ENCODE results near the gene TMC2. TPM values are rescaled to one million over a fixed set of nuclear protein-coding genes. Genes with fewer than 3 reads are reported as not detected.

The TMC2 gene
- total and polyA plus RNA-seq, 2 of the 4 experiments (the other 2 are of a cell fraction) = not detected

- intact Hi-C loops (cut with micrococcal nuclease) (no loop called here), dilution Hi-C loops (cut with HindIII; ENCODE audit: low sequenced_read_pairs, unreplicated experiment) (no loop called here), in situ Hi-C loops (cut with MboI; ENCODE audit: low sequenced_read_pairs) (no loop called here)
- Histone ChIP-seq H3K27ac (ENCODE audit: insufficient read depth, low read length) (no peak overlapping the region), H3K9me3 (ENCODE audit: control insufficient read depth, insufficient read depth, low read length) (no peaks in the 10 kb centered on the region), H2AFZ (replicated peaks; ENCODE audit: low read length, poor library complexity) (no peak overlapping the region), H4K91ac (ENCODE audit: insufficient read depth, low read depth, low read length) (no peak overlapping the region), H4K5ac (ENCODE audit: low read depth, low read length) (no peak overlapping the region), H3K18ac (ENCODE audit: low read depth, low read length) (no peak overlapping the region), H3K36me3 (ENCODE audit: control insufficient read depth, insufficient read depth, low read length) (no peaks in the 10 kb centered on the region), H2AK5ac (ENCODE audit: low read depth, low read length) (no peak overlapping the region), H3K9me1 (ENCODE audit: insufficient read depth, low read length) (no peaks in the 10 kb centered on the region), H3K14ac (replicated peaks; ENCODE audit: low read depth, low read length) (no peak overlapping the region), H3K9ac (ENCODE audit: low read depth, low read length) (no peak overlapping the region), H3K4me1 (ENCODE audit: control insufficient read depth, insufficient read depth, low read length) (no peaks in the 10 kb centered on the region), H3K79me1 (ENCODE audit: low read depth in 1 of 2, low read length in 2 of 2) (no peaks in the 10 kb centered on the region), H3K56ac (ENCODE audit: extremely low read depth, insufficient read depth, low read length) (no peak overlapping the region), H3K4me2 (ENCODE audit: low read depth, low read length) (no peak overlapping the region), H3K23ac (ENCODE audit: low read depth, low read length) (no peak overlapping the region), H4K8ac (ENCODE audit: low read depth in 2 of 2, low read length in 2 of 2) (no peak overlapping the region), H2BK15ac (ENCODE audit: low read depth, low read length) (no peak overlapping the region), H2BK120ac (ENCODE audit: low read depth, low read length) (no peak overlapping the region), H2BK20ac (ENCODE audit: low read depth, low read length) (no peak overlapping the region), H3K4me3 (ENCODE audit: insufficient read depth, low read depth, low read length) (no peak overlapping the region), H2AK9ac (replicated peaks; ENCODE audit: low read depth, low read length, poor library complexity) (no peak overlapping the region), H2BK5ac (ENCODE audit: low read depth, low read length, poor library complexity, severe bottlenecking) (no peak overlapping the region), H3K27me3 (ENCODE audit: control insufficient read depth, insufficient read depth, low read length) (peaks cover 32% of the 10 kb centered on the region), H4K20me1 (ENCODE audit: insufficient read depth, low read length) (no peaks in the 10 kb centered on the region), H3K4ac (ENCODE audit: low read depth, low read length) (no peak overlapping the region)
- no peak for TF ChIP-seq FOS (IDR thresholded peaks at IDR 0.05; ENCODE audit: low read depth, low read length)
- TF ChIP-seq CHD1 (IDR thresholded peaks at IDR 0.05; ENCODE audit: low read depth, low read length) = no peak
- no peak for TF ChIP-seq POLR2A (IDR thresholded peaks at IDR 0.05; ENCODE audit: low read depth, low read length)
- POLR2A ChIA-PET (ENCODE audit: unreplicated experiment) = no interaction called here
- CTCF ChIA-PET = no interaction called here
- DNase-seq (no peak), ATAC-seq (ENCODE audit: low read depth) (no peak)
- no TSS peak for BruUV-seq (replicated peaks)
- WGBS, 2 experiments (ENCODE audit: extremely low coverage in 2 of 2, insufficient read length in 1 of 2) = 63% methylated on average over 2 of the region's 4 CpGs; no CpG with 5 or more reads in 1 of the 2 experiments
Measured at GRCh38 chr20:2542361-2542760, 6.0 kb downstream of the TMC2 start.
